Measurements from ENCODE around the gene SNRK. TPM values are rescaled to one million over a fixed set of nuclear protein-coding genes. Genes with fewer than 3 reads are reported as not detected.

SNRK gene
- total RNA-seq, 1 experiment from 2014 or later: 12.7 TPM

GRCh38 chr3:43294975-43295374, 8.6 kb downstream of the SNRK start:
- intact Hi-C loops (cut with micrococcal nuclease): no loop called here
- no peaks in the 10 kb centered on the region for H4K20me1 ChIP-seq (ENCODE audit: insufficient read depth)
- H3K9ac ChIP-seq (ENCODE audit: low read length): no peak overlapping the region
- H3K9me3 ChIP-seq (ENCODE audit: control insufficient read depth in 1 of 2, insufficient read depth in 1 of 2, low read depth in 1 of 2, low read length in 2 of 2): no peaks in the 10 kb centered on the region
- H3K4me3 ChIP-seq (replicated peaks in 1 of 2; ENCODE audit: low read depth in 1 of 2, low read length in 2 of 2): no peak overlapping the region
- H3K36me3 ChIP-seq (ENCODE audit: control insufficient read depth in 1 of 2, insufficient read depth in 2 of 2, low read length in 2 of 2): no peaks in the 10 kb centered on the region
- peaks cover 91% of the 10 kb centered on the region for H3K79me2 ChIP-seq (ENCODE audit: insufficient read depth, low read length)
- no peak overlapping the region for H2AFZ ChIP-seq (ENCODE audit: low read depth, low read length, poor library complexity, severe bottlenecking)
- BruUV-seq (replicated peaks): no TSS peak
- ATAC-seq (no peak), DNase-seq (ENCODE audit: low read depth, low spot score) (no peak)
- H3K27ac ChIP-seq (ENCODE audit: low read depth, low read length): no peak overlapping the region
- H3K27me3 ChIP-seq (ENCODE audit: insufficient read depth, low read length): no peaks in the 10 kb centered on the region
- H3K4me2 ChIP-seq (ENCODE audit: low read length): no peak overlapping the region
- H3K4me1 ChIP-seq (ENCODE audit: control insufficient read depth in 1 of 2, insufficient read depth in 2 of 2, low read length in 2 of 2): peaks cover 0 to 11% of the 10 kb centered on the region in 2 experiments; a peak in 2 of 4 replicates
- TF ChIP-seq JUND (IDR thresholded peaks at IDR 0.05) (no peak), YY1 (IDR thresholded peaks at IDR 0.05; ENCODE audit: extremely low read depth, insufficient replicate concordance, low read depth, low read length) (no peak), REST (IDR thresholded peaks at IDR 0.05; ENCODE audit: low read depth) (no peak), SP1 (IDR thresholded peaks at IDR 0.05; ENCODE audit: low read depth) (no peak), ZFX (IDR thresholded peaks at IDR 0.05) (no peak), EZH2phosphoT487 (IDR thresholded peaks at IDR 0.05; ENCODE audit: borderline replicate concordance) (no peak), EZH2 (IDR thresholded peaks at IDR 0.05) (no peak), FOSL1 (IDR thresholded peaks at IDR 0.05; ENCODE audit: low read depth) (no peak), SRF (IDR thresholded peaks at IDR 0.05; ENCODE audit: low read depth) (no peak), POLR2A (IDR thresholded peaks at IDR 0.05; ENCODE audit: borderline replicate concordance, extremely low read depth, insufficient read depth, insufficient read length) (no peak), MAX (IDR thresholded peaks at IDR 0.05) (no peak), RAD21 (IDR thresholded peaks at IDR 0.05; ENCODE audit: low read depth) (no peak), ZNF274 (IDR thresholded peaks at IDR 0.05; ENCODE audit: low read depth, low read length) (no peak), POLR2AphosphoS5 (IDR thresholded peaks at IDR 0.05; ENCODE audit: low read depth, low read length) (no peak), CTCF (IDR thresholded peaks at IDR 0.05 in 2 of 3, conservative IDR thresholded peaks at IDR 0.05 in 1 of 3; ENCODE audit: borderline replicate concordance in 1 of 3, insufficient read depth in 1 of 3, low read depth in 2 of 3, low read length in 2 of 3) (no peak), ATF3 (IDR thresholded peaks at IDR 0.05) (no peak), ELF1 (IDR thresholded peaks at IDR 0.05; ENCODE audit: borderline replicate concordance, low read depth) (no peak), ZBTB33 (IDR thresholded peaks at IDR 0.05; ENCODE audit: extremely low read depth, insufficient replicate concordance, low read length) (no peak), CEBPB (IDR thresholded peaks at IDR 0.05; ENCODE audit: low read depth) (no peak)
- POLR2A ChIA-PET: interaction anchor here (1.5 kb wide), 1 partner anchor 9 kb away, joined by 4 read pairs; the partner anchor contains the start of gene SNRK
- H3K9me2 ChIP-seq (ENCODE audit: insufficient read depth): no peaks in the 10 kb centered on the region
- RAD21 ChIA-PET (ENCODE audit: low non-redundant PET in 1 of 2, low total read pairs in 2 of 2, uncharacterized antibody in 2 of 2, unreplicated experiment in 2 of 2): no interaction called here
- CTCF ChIA-PET: no interaction called here

Measured in HCT116 (cell line).